ENCODE results near the gene ATXN10.

- TF ChIP-seq EZH2phosphoT487 (IDR thresholded peaks at IDR 0.05; ENCODE audit: insufficient read depth, low read depth) (no peak), EZH2 (IDR thresholded peaks at IDR 0.05; ENCODE audit: insufficient read depth, poor library complexity, severe bottlenecking) (no peak)
These were observed 17.6 kb downstream of the ATXN10 start for GRCh38 chr22:45689211-45689610.
